Superior temporal gyrus (tissue), 1 donor: ENCODE results near the gene TRIM43.
"Not testable (repeated sequence)": the region's sequence is repeated elsewhere in the genome, so short reads cannot be mapped to it uniquely, and the experiment has no call there.

Source experiments
- DNase-seq: peaks from one replicate; pipeline ENCODE4 v3.0.0-alpha.2; 2016; ENCODE audit errors: extremely low spot score

Gene TRIM43

GRCh38 chr2:95641787-95642186, 50.0 kb downstream of the TRIM43 start:
- DNase-seq: not testable (repeated sequence)

- not testable (repeated sequence) for DNase-seq
These were observed 50.6 kb downstream of the TRIM43 start for GRCh38 chr2:95642360-95642759.

GRCh38 chr2:95642951-95643350, 51.1 kb downstream of the TRIM43 start:
- not testable (repeated sequence) for DNase-seq

- DNase-seq: not testable (repeated sequence)
These were observed 53.5 kb downstream of the TRIM43 start for GRCh38 chr2:95645312-95645711.

- not testable (repeated sequence) for DNase-seq
These were observed 54.6 kb downstream of the TRIM43 start for GRCh38 chr2:95646274-95646994.

- not testable (repeated sequence) for DNase-seq
These were observed 57.2 kb downstream of the TRIM43 start for GRCh38 chr2:95648894-95649544.
